HUES64 (cell line): Measurements from ENCODE around the gene MBNL1.
A peak's percentile ranks its signal among the peaks of the same experiment; 100 is the strongest.

Experiments
- H3K27ac ChIP-seq: 2 replicates; pipeline ENCODE4 v1.7.0; 2013; ENCODE audit warnings: low read depth, low read length, inconsistent platforms
- H3K27me3 ChIP-seq: 2 replicates; pipeline ENCODE4 v1.6.1; 2013; ENCODE audit warnings: mild to moderate bottlenecking, low read length; ENCODE audit not compliant: insufficient read depth
- H3K36me3 ChIP-seq: 2 replicates; pipeline ENCODE4 v1.6.1; 2013; ENCODE audit warnings: mild to moderate bottlenecking, low read length; ENCODE audit not compliant: insufficient read depth
- H3K4me1 ChIP-seq: 2 replicates; pipeline ENCODE4 v1.6.1; 2013; ENCODE audit warnings: mild to moderate bottlenecking, low read length, moderate library complexity; ENCODE audit not compliant: insufficient read depth
- H3K4me3 ChIP-seq: 2 replicates; pipeline ENCODE4 v1.5.1; 2013; ENCODE audit warnings: mild to moderate bottlenecking, low read length, moderate library complexity
- H3K9ac ChIP-seq: 2 replicates; pipeline ENCODE4 v1.6.1; 2013; ENCODE audit warnings: mild to moderate bottlenecking, low read depth, low read length
- H3K9me3 ChIP-seq: 2 replicates; pipeline ENCODE4 v1.6.1; 2013; ENCODE audit warnings: low read depth, low read length; ENCODE audit not compliant: insufficient read depth
- WGBS: fragments of 150-250, 120-280 bp; methylation state at CpG from one replicate; pipeline ENCODE4 v1.1.7; 2013; ENCODE audit warnings: missing lambda C conversion rate; 5-methylcytosine and 5-hydroxymethylcytosine counted together

Gene MBNL1

GRCh38 chr3:152300029-152300731, 31.5 kb downstream of the MBNL1 start:
- peaks cover 71% of the 10 kb centered on the region for H3K4me1 ChIP-seq
- H3K9me3 ChIP-seq, result no peaks in the 10 kb centered on the region
- no peak overlapping the region for H3K4me3 ChIP-seq
- no peak overlapping the region for H3K9ac ChIP-seq
- no peaks in the 10 kb centered on the region for H3K36me3 ChIP-seq
- WGBS, result 92% methylated on average over 8 of the region's 8 CpGs
- H3K27me3 ChIP-seq, result no peaks in the 10 kb centered on the region
- H3K27ac ChIP-seq, result no peak overlapping the region

- Histone ChIP-seq H3K4me3 (no peak overlapping the region), H3K9me3 (no peaks in the 10 kb centered on the region), H3K36me3 (no peaks in the 10 kb centered on the region), H3K9ac (no peak overlapping the region), H3K27me3 (no peaks in the 10 kb centered on the region), H3K27ac (no peak overlapping the region), H3K4me1 (peaks cover 86% of the 10 kb centered on the region)
- WGBS, result 64% methylated on average over 3 of the region's 3 CpGs
These were observed 33.0 kb downstream of the MBNL1 start for GRCh38 chr3:152301745-152302181.

- Histone ChIP-seq H3K4me1 (peaks cover 94% of the 10 kb centered on the region), H3K27me3 (no peaks in the 10 kb centered on the region), H3K27ac (no peak overlapping the region), H3K36me3 (no peaks in the 10 kb centered on the region), H3K4me3 (no peak overlapping the region), H3K9ac (no peak overlapping the region), H3K9me3 (no peaks in the 10 kb centered on the region)
- 78% methylated on average over 4 of the region's 4 CpGs for WGBS
These were observed 33.8 kb downstream of the MBNL1 start for GRCh38 chr3:152302521-152303021.

- Histone ChIP-seq H3K9ac (no peak overlapping the region), H3K27ac (peak overlapping the region; percentile 87; the same call in 1 of the 2 replicates), H3K36me3 (no peaks in the 10 kb centered on the region), H3K27me3 (no peaks in the 10 kb centered on the region), H3K4me1 (peaks cover 97% of the 10 kb centered on the region), H3K4me3 (no peak overlapping the region), H3K9me3 (no peaks in the 10 kb centered on the region)
These were observed 35.4 kb downstream of the MBNL1 start for GRCh38 chr3:152304160-152304559.

GRCh38 chr3:152305075-152305474, 36.3 kb downstream of the MBNL1 start:
- Histone ChIP-seq H3K27me3 (no peaks in the 10 kb centered on the region), H3K36me3 (no peaks in the 10 kb centered on the region), H3K9ac (0 out of 2 replicates have a peak overlapping the region, but pooled peaks have one; percentile 4), H3K4me1 (peaks cover 88% of the 10 kb centered on the region), H3K27ac (peak overlapping the region; percentile 87), H3K9me3 (no peaks in the 10 kb centered on the region), H3K4me3 (peak overlapping the region; percentile 6)
- WGBS, result 7% methylated on average over 2 of the region's 2 CpGs

GRCh38 chr3:152307829-152308474, 39.2 kb downstream of the MBNL1 start:
- peak overlapping the region; percentile 12; the same call in 1 of the 2 replicates for H3K27ac ChIP-seq
- H3K4me3 ChIP-seq, result no peak overlapping the region
- no peaks in the 10 kb centered on the region for H3K27me3 ChIP-seq
- H3K9ac ChIP-seq, result no peak overlapping the region
- 88% methylated on average over 1 of the region's 1 CpG for WGBS
- H3K4me1 ChIP-seq, result peaks cover 60% of the 10 kb centered on the region
- no peaks in the 10 kb centered on the region for H3K36me3 ChIP-seq
- H3K9me3 ChIP-seq, result no peaks in the 10 kb centered on the region

- no peak overlapping the region for H3K9ac ChIP-seq
- peak overlapping the region; percentile 12; the same call in 1 of the 2 replicates for H3K27ac ChIP-seq
- 73% methylated on average over 1 of the region's 1 CpG for WGBS
These were observed 39.7 kb downstream of the MBNL1 start for GRCh38 chr3:152308475-152308844.

GRCh38 chr3:152309031-152309430, 40.3 kb downstream of the MBNL1 start:
- H3K9me3 ChIP-seq, result no peaks in the 10 kb centered on the region
- WGBS, result 96% methylated on average over 3 of the region's 3 CpGs
- no peak overlapping the region for H3K4me3 ChIP-seq
- H3K36me3 ChIP-seq, result no peaks in the 10 kb centered on the region
- no peaks in the 10 kb centered on the region for H3K27me3 ChIP-seq
- no peak overlapping the region for H3K27ac ChIP-seq
- no peak overlapping the region for H3K9ac ChIP-seq
- peaks cover 50% of the 10 kb centered on the region for H3K4me1 ChIP-seq

More at GRCh38 chr3:152308475-152308844, 39.7 kb downstream of the MBNL1 start:
- no peak overlapping the region for H3K4me3 ChIP-seq
- no peaks in the 10 kb centered on the region for H3K9me3 ChIP-seq
- H3K27me3 ChIP-seq, result no peaks in the 10 kb centered on the region
- H3K36me3 ChIP-seq, result no peaks in the 10 kb centered on the region
- peaks cover 56% of the 10 kb centered on the region for H3K4me1 ChIP-seq

- Histone ChIP-seq H3K36me3 (no peaks in the 10 kb centered on the region), H3K9me3 (no peaks in the 10 kb centered on the region), H3K27me3 (no peaks in the 10 kb centered on the region), H3K4me3 (no peak overlapping the region), H3K4me1 (peaks cover 45% of the 10 kb centered on the region), H3K9ac (no peak overlapping the region), H3K27ac (no peak overlapping the region)
- WGBS, result 88% methylated on average over 3 of the region's 6 CpGs
These were observed 41.0 kb downstream of the MBNL1 start for GRCh38 chr3:152309535-152310307.

- WGBS, result 100% methylated on average over 2 of the region's 2 CpGs
- Histone ChIP-seq H3K9me3 (no peaks in the 10 kb centered on the region), H3K27me3 (no peaks in the 10 kb centered on the region), H3K36me3 (no peaks in the 10 kb centered on the region), H3K27ac (no peak overlapping the region), H3K4me1 (peaks cover 24% of the 10 kb centered on the region), H3K4me3 (no peak overlapping the region), H3K9ac (no peak overlapping the region)
These were observed 44.7 kb downstream of the MBNL1 start for GRCh38 chr3:152313430-152313829.

- Histone ChIP-seq H3K27me3 (no peaks in the 10 kb centered on the region), H3K36me3 (no peaks in the 10 kb centered on the region), H3K9ac (no peak overlapping the region), H3K9me3 (no peaks in the 10 kb centered on the region), H3K4me3 (no peak overlapping the region), H3K27ac (no peak overlapping the region), H3K4me1 (peaks cover 24% of the 10 kb centered on the region)
These were observed 45.2 kb downstream of the MBNL1 start for GRCh38 chr3:152313914-152314313.
